Left hindlimb (tissue), 1 donor: ENCODE results near the gene PKIB.
"Not testable (repeated sequence)": the region's sequence is repeated elsewhere in the genome, so short reads cannot be mapped to it uniquely, and the experiment has no call there.

Experiments used
- DNase-seq: peaks from one replicate; pipeline ENCODE4 v3.0.0-alpha.2; 2018

The PKIB gene, protein sequence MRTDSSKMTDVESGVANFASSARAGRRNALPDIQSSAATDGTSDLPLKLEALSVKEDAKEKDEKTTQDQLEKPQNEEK

DNA sequence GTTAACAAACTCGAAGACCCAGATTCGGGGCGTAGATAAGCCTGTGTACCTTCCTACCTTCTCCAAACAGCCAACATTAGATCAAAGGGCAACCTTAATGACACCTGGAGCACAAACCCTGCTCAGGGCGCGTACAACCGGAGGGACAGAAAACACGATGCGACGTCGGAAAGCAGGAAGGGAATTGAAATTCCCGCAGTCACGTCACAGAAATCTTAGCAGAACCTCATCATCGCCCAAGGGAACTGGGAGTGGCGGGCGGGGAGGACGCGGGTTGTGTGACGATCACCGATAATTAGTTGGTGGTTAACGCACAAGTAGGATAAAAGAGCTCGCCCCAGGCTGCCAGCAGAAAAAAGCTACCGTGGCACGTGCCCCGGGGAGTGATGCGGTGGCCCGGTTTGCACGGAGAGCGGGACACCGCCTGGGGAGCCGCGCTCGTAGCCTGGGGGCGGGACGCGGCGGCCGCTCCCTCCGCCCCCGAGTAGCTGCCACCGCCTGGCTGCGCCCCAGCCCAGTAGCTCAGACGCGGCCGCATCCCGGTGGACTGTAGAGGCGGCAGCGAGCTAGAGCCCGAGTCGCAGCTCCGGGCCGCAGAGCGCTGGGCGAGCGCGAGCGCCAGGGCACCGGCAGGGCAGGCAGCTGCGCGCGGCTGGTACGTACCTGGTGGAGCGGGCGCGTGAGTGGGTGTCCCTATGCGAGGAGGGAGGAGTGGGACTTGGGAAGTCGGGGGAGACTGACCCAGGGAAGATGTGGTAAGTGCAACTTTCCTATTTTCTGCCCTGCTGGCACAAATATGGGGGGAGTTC is at the start of gene PKIB:
TSS of gene PKIB (plus strand) at position 525 of the 809 bp plus-strand sequence. CDS start 107,390 bp downstream, outside the sequence.
- peak; percentile 74 for DNase-seq

DNA sequence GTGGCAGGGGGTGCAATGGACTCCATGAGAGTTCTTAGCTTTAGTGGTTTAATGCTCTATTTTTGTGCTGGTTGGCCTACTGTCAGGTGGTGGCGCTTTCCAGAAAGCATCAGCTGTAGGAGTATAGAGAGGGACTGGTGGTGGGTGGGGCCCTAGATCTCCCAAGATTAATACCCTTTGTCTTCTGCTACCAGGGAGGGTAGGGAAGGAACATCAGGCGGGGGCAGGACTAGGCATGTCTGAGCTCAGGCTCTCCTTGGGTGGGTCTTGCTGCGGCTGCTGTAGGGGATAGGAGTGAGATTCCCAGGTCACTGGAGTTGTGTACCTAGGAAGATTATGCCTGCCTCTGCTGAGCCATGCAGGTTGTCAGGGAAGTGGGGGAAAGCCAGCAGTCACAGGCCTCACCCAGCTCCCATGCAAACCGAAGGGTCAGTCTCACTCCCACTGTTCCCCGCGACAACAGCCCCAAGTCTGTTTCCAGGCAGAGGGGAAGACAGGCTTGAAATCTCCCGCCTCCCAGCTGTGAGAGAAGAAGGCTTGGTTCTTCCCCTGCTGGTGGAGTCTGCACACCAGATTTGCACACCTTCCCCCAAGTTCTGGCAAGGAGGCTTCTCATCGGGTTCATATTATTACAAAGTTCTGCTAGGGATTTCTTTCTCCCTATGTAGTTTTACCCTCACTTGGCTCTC is 46.7 kb upstream of the PKIB start:
- no peak for DNase-seq

DNA sequence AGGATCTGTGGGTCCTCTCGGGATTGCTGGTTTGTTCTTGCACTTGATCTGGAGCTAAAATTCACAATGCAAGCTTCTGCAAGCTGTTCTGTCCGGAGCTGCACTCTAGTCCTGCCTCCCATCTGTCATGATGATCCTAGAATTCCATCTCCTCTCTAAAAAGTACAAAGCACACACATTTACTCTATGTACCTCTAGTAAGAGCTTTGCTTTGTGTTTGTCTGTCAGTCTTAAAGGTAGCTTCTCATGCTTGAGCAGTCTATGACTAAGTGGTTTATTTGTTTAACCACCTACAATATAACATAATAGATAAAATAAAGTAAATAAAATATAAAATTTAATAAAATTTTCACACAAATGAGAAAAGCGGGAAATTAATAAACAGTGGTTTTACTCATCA is 46.0 kb upstream of the PKIB start:
- DNase-seq, result no peak

DNA sequence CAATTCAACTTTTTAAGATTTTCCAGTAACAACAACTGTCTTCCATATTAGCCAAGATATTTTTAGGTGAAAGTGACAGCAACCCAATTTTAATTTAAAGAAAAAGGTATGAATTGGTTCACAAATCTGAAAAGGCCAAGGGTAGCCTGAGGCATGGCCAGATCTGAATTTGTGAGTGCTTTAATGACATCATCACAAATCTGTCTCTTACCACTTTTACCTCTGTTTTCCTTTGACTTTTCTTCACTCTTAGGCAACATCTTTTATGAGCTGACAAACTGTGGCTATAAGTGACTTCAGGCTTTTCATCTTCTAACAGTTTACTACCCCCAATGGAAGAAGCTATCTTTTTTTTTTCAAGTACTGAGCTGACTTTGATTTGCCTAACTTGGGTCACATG is 44.5 kb upstream of the PKIB start:
- no peak for DNase-seq

DNA sequence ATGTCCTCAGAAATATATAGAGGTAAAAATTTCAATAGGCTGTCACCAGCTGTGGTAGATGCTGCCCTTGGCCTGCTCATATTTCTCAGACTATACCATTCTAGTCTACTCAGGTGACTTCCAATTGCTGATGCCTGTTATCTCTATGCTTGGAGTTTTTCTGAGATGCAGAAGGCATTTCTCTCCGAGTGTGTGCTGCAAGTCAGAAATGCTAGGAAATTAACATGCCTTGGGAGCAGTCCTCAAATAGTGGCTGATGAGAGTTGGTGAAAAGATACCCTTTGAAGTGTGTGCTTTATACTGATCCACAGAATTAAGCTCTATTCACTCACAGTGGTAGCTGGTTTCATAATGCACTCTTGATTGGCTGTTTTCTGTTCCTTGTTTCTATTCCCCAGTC is 43.2 kb upstream of the PKIB start:
- DNase-seq, result no peak

DNA sequence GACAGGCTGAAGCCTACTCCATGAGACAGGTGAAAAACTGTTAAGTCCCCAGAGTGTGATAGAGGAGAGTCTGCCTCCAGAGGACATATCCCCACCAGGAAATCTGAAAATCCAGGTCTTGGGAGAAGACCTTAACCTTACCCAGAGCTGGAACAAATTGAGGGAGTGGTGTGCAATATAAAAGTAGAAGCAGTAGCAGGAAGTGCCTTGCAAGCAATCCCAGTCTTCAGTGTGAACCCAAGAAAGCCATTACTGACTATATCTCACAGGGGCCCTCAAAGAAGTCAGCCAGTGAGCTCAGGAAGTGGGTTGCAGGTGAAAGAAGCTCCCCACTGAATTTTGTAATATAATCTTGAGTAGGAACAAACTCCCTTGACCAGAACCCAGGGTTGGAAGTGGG is 41.9 kb upstream of the PKIB start:
- DNase-seq, result no peak

DNA sequence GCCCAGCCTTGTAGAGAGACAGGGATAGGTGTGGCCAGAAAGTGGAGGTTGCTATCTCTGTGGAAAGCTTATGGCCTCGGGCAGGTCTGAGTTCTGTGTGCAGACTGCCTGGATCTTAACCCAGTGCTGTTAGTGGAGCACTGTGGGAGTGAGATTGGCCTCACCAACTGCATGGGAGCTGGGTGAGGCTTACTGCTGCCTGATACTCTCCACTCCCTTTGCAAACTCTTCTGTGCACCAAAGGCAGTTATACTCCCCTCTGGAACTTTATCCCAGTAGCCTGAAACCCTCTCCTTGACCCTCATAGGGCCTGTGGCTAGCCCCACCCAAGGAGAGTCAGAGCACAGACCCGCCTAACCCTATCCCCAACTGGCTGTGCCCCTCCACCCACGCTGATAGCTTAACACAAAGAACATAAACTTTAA is 41.4 kb upstream of the PKIB start:
- DNase-seq, result no peak

DNA sequence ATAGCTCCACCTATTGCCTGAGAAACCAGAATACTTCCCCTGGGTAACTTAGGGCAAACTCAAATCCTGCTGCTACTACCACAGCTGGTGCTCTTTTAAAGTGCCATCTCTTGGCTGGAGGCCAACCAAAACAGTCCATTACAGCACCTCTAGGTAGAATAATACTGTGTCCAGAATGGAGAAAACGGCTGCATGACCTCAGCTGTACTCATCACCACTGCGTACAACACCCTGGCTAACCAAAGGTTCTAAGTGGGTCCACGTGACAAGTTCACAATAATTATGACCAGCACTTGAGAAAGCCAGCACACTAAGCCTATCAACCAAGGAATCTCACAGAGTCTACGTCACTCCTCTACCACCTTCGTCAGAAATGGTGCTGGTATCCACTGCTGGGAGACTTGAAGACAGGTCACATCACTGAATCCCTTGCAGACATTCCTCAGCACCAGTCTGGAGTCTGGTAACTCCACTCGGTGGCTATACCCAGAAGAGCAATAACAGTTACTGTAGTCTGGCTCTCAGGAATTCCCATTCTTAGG is 40.9 kb upstream of the PKIB start:
- DNase-seq, result no peak

DNA sequence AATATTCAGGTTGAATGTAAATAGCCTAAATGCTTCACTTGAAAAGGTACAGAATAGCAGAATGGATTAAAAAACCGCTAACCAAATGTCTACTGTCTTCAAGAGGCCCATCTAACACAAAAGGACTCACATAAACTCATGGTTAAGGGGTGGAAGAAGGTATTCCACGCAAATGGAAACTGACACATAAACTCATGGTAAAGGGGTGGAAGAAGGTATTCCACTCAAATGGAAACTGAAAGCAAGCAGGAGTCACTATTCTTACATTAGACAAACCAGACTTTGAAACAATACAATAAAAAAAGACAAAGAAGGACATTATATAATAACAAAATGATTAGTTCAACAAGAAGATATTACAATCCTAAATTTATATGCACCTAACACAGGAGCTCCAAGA is 38.3 kb upstream of the PKIB start:
- no peak for DNase-seq

DNA sequence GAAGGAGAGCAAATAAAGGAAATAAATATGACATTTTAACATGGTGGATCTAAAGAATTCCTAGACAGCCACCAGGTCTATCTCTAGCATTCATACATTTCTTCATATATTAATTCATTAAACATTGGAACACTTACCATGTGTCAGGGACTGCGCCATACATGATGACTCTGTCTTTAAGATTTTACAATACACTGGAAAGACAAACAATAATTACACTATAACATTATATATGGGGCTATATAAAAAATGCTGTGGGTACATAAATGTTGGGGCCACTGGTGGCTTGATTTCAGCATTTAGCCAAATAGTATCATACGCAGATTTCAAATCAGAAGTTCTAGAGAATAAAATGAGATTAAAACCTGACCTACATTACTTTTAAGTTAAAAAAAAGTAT is 33.3 kb upstream of the PKIB start:
- no peak for DNase-seq

DNA sequence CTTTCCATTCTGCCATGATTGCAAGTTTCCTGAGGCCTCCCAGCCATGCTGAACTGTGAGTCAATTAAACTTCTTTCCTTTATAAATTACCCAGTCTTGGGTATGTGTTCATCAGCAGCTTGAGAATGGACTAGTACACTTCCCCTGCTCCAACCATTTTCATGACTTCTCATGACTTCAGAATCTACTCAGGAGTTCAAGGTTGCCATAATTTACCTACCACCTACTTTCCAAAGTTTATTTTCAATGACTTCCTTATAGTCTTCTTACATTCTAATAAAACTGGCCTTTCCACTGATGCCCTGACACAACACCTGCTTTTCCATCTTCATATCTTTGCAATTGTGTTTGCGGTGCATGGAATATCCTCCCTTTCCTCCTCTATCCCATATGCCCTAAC is 31.2 kb upstream of the PKIB start:
- DNase-seq, result no peak

DNA sequence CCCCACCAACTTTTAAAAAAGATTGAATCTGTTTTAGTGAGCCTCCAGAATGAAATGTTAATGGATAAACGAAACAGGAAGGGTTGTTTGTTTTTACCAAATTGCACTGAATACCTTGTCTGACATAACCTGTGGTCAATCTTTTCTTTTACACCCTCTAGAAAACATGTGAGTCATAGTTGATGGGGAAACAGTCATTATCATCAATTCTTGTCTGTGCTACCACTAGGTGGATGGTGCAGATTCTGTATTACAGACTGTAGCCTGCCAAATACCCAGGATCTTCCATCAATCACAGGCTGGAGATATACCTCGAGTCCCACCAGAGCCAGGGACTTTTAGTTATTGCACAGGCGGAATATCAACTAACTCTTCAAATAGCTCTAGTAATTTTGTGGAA is 29.5 kb upstream of the PKIB start:
- DNase-seq, result no peak

DNA sequence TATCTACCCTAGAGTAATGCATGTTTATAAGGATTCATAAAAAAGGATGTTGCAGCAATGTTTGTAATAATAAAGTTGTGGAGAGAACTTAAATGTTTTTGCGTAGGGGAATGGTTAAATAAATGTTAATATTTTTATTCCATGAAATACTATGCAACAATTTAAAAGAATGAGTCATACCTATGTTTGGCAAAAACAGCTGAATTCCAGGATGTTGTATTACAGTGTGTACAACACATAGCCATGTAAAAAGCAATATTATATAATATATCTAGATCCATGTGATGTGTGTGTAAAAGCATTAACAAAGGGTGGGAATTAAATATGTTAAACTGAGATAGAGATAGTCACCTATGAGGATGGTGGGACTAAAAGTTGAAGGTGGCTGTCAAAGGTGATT is 21.1 kb upstream of the PKIB start:
- DNase-seq, result no peak

DNA sequence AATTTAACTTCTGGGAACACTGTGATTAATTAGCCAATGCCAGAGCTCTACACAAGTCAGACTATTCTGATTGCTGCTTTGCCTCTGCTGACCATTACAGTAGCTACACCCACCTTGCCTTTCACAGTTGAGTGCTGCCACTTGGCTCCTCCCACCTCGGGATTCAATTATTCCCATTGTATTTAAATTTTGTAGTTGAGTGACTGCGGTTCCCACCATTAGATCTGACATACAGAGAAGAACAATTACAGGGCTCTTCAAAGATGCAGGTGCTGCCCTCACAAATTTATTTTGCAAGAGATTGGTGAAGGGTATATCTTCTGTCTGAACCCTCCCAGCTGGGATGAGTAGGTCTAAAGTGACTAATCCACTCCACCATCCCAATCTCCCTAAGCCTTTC is 11.9 kb upstream of the PKIB start:
- not testable (repeated sequence) for DNase-seq

DNA sequence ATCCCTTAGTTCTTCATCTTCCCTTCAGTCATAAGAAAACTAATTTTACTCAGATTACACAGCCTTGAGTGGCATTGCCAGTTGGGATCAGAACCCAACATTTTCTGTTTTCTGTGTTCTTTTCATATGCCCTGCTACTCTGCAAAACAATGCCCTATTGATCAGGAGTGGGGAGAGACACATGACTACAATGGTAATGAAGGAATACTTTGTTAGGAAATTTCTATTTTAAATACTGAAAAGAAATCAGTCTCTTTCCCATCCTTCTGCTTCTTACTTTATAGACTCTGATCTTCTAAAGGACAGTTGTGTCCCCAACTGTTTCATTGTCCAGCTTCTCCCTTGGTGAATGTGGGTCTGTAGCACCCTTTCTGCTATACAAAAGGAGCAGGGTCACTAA is 5.5 kb upstream of the PKIB start:
- DNase-seq, result no peak

DNA sequence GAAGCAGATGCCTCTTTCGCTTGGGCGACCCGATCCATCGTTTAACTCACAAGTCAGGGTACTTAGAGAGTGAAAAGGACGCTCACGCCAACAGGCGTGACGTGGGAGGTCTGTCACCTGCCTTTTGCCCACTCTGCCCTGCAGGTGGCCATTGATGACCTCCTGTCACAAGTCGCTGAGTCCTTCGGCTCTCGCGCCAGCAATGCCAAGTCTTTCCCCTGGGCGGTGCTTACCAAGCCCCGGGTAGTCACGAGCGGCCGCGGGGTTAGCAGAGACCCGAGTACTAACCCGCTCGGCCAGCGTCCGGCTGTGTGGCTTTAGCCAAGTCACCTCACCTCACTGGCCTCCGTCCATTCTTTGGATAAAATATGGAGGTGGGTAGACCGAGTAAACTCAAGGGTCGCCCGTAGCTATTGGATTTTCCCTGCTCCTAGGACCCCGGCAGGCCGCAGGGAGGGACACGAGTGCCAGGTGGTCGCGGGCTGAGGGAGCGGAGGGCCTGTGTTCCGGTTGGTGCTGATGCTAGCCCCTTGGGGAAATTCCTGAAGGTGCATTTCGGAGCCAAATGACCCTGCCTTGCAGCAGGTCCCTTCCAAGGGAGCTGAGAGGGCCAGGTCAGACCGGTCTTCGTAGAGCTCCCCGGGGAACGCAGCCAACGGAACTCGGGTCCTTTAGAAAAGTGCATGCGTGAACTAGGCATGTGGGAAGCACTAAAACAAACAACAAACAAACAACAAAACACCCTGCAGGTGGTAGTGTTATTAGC is 668 bp downstream of the PKIB start:
- peak; percentile 45 for DNase-seq

DNA sequence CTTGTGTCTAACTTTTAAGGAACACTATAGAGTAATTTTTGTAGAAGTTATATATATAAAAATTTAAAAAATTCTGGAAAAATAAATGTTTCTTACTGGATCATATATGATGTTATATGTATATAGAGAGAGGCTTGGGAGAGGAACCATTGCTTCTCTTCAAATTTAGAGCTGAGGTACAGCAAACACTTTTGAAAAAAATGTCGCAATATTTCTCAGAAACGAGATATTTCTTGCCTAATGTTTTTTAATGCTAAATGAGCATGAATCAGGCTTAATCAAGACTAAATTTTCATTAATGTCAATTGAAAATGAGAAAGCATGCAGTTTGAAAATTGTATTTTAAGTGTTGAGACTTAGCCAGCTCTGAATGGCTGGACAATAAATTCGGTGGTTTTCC is 2.6 kb downstream of the PKIB start:
- no peak for DNase-seq

DNA sequence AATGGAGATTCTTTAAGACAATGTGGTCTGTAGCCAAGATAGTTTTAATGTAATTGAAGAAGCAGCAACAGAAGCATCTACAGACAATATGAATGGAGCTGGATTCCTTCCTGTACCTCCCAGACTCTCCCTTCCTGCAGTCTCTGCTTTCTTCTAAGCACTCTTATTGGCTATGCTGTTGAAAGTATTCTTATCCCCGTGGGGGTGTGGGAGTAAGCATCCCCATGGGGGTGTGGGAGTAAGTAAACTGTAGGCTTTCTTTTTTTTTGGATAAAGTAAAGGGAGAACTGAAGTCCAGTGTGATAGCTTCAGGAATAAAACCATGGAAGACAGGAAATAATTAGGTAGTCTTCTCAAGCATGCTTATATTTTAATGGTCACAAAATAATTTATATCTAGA is 4.1 kb downstream of the PKIB start:
- no peak for DNase-seq

DNA sequence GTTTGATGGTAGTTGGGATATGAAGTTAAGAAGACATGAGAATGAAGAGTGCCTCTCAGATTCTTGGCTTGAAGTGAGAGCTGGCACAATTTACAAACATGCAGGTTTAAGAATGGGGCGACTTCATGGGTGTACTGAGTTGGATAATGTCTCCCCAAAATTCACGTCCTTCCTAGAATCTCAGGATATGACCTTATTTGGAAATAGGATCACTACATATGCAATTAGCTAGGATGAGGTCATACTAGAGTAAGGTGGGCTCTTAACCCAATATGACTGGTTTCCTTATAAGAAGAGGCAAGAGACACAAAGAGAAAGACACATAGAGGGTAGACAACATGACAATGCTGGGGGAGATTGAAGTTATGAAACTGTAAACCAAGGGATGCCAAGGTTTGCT is 5.2 kb downstream of the PKIB start:
- no peak for DNase-seq

DNA sequence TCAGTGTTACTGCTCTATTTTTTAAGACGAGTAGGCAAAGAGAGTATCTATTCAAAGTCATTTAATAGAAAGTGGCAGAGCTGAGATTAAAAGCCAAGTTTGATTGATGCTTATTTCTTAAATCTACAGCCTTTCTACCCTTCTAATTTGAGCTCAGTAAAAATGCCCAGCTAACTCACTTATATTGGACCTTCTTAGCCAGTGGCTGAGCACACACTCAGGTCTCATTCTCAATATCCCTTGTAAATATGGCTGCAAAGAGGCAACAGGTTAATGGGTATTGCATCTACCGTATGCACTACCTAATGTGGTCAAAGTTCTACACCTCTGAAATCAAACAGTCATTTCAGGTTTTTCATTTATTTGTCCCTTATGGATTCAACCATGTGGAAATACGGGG is 6.7 kb downstream of the PKIB start:
- no peak for DNase-seq

DNA sequence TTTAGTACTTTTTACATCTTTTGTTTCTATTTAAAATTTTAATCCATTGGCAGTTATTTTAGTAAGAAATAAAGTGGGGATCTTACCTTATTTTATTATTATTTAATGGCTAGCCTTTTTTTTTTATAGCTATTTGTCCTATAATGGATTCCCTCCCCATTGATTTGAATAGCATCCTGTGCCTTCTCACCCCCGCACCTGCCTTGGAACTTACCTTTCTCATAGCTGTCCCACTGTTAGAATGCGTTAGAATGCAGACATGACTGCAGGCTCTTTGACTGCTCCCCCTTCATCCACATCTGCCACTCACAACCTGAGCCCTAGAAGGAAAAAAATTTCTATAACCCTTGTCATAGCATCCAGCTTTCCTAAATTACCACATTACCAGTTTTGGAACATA is 9.1 kb downstream of the PKIB start:
- DNase-seq, result no peak

DNA sequence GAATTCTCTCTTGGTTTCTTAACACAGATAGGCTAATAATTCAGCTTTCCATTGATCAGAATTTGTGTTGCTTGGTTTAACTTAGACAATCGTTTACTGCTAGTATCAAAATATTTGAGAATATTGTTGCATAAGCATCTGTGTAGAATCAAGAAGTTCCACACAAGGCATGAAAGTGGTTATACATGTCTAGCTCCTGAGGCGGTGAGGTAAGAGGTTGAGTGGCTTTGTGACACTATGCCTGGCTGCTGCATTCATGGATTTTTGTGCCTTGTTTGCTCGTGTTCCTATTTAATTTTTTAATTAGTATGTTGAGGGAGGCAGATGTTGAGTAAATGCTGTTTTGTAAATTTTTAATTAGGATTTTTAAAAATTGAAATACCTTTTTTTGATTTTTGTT is 10.2 kb downstream of the PKIB start:
- DNase-seq, result no peak

DNA sequence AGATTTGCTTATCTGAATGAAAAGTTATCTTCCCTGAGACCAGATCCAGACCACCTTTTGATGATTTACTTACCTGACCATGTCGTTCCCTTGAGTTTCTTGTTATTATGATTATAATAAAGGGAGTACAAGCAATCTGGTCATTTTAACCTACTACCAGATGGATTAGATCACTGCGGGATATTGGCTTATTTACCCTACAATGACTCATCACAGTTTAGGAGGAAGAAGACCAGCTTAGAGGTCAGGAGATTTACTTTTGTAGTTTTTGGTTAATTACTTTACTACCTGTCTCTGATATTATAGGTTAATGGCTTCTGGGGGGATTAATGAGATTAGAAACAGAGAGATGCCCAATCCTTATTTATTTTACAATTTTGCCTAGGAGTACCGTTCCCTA is 10.7 kb downstream of the PKIB start:
- DNase-seq, result no peak
